ENCODE results near the gene ARHGAP15.

The ARHGAP15 gene

GRCh38 chr2:143128681-143129580 is at the start of gene ARHGAP15:
ARHGAP15 (plus strand) TSS chr2:143129419.
- H3K4me2 ChIP-seq = peak within 1 kb of the TSS; percentile 46
- no peak for TF ChIP-seq CTCF (conservative IDR thresholded peaks at IDR 0.05; ENCODE audit: low read depth, low read length)
- no peaks in the 10 kb centered on the region for H4K20me1 ChIP-seq (ENCODE audit: insufficient read depth)
- H3K9ac ChIP-seq = peak within 1 kb of the TSS; percentile 82
- no peak within 1 kb of the TSS for H3K4me3 ChIP-seq (IDR thresholded peaks at IDR 0.05; ENCODE audit: insufficient read depth, low read depth, low read length)
- H3K27ac ChIP-seq = peak within 1 kb of the TSS; percentile 99
- H3K27me3 ChIP-seq (ENCODE audit: insufficient read depth, low read depth) = no peaks in the 10 kb centered on the region
- peaks cover 18% of the 10 kb centered on the region; the same call in 1 of the 2 replicates for H3K79me2 ChIP-seq (ENCODE audit: insufficient read depth, low read depth)
- no peaks in the 10 kb centered on the region; the same call in 1 of the 2 replicates for H3K36me3 ChIP-seq (ENCODE audit: insufficient read depth)
- H2AFZ ChIP-seq (ENCODE audit: low read depth) = peak within 1 kb of the TSS; percentile 71
- peaks cover 24% of the 10 kb centered on the region for H3K4me1 ChIP-seq (ENCODE audit: low read depth, poor library complexity, severe bottlenecking)

- no peak overlapping the region for H3K4me3 ChIP-seq (IDR thresholded peaks at IDR 0.05; ENCODE audit: insufficient read depth, low read depth, low read length)
- no peak overlapping the region for H2AFZ ChIP-seq (ENCODE audit: low read depth)
- no peaks in the 10 kb centered on the region for H3K4me1 ChIP-seq (ENCODE audit: low read depth, poor library complexity, severe bottlenecking)
- no peak overlapping the region for H3K4me2 ChIP-seq
- H3K36me3 ChIP-seq (ENCODE audit: insufficient read depth) = no peaks in the 10 kb centered on the region
- no peak for TF ChIP-seq CTCF (conservative IDR thresholded peaks at IDR 0.05; ENCODE audit: low read depth, low read length)
- no peaks in the 10 kb centered on the region for H4K20me1 ChIP-seq (ENCODE audit: insufficient read depth)
- H3K27me3 ChIP-seq (ENCODE audit: insufficient read depth, low read depth) = no peaks in the 10 kb centered on the region
- no peak overlapping the region for H3K9ac ChIP-seq
- H3K27ac ChIP-seq = no peak overlapping the region
- H3K79me2 ChIP-seq (ENCODE audit: insufficient read depth, low read depth) = no peaks in the 10 kb centered on the region
These were observed 47.6 kb upstream of the ARHGAP15 start for GRCh38 chr2:143081616-143082015.

- Histone ChIP-seq H3K4me3 (IDR thresholded peaks at IDR 0.05; ENCODE audit: insufficient read depth, low read depth, low read length) (no peak overlapping the region), H3K27me3 (ENCODE audit: insufficient read depth, low read depth) (no peaks in the 10 kb centered on the region), H3K36me3 (ENCODE audit: insufficient read depth) (no peaks in the 10 kb centered on the region), H3K9ac (no peak overlapping the region), H4K20me1 (ENCODE audit: insufficient read depth) (no peaks in the 10 kb centered on the region), H3K4me1 (ENCODE audit: low read depth, poor library complexity, severe bottlenecking) (no peaks in the 10 kb centered on the region), H3K4me2 (no peak overlapping the region), H3K27ac (no peak overlapping the region), H2AFZ (ENCODE audit: low read depth) (no peak overlapping the region), H3K79me2 (ENCODE audit: insufficient read depth, low read depth) (no peaks in the 10 kb centered on the region)
- TF ChIP-seq CTCF (conservative IDR thresholded peaks at IDR 0.05; ENCODE audit: low read depth, low read length) = no peak
These were observed 45.6 kb upstream of the ARHGAP15 start for GRCh38 chr2:143083636-143084035.

- no peak overlapping the region for H3K9ac ChIP-seq
- H4K20me1 ChIP-seq (ENCODE audit: insufficient read depth) = no peaks in the 10 kb centered on the region
- no peaks in the 10 kb centered on the region for H3K36me3 ChIP-seq (ENCODE audit: insufficient read depth)
- H3K27me3 ChIP-seq (ENCODE audit: insufficient read depth, low read depth) = no peaks in the 10 kb centered on the region
- no peak overlapping the region for H3K4me3 ChIP-seq (IDR thresholded peaks at IDR 0.05; ENCODE audit: insufficient read depth, low read depth, low read length)
- no peak overlapping the region for H2AFZ ChIP-seq (ENCODE audit: low read depth)
- H3K79me2 ChIP-seq (ENCODE audit: insufficient read depth, low read depth) = no peaks in the 10 kb centered on the region
- H3K4me1 ChIP-seq (ENCODE audit: low read depth, poor library complexity, severe bottlenecking) = no peaks in the 10 kb centered on the region
- no peak overlapping the region for H3K27ac ChIP-seq
- H3K4me2 ChIP-seq = no peak overlapping the region
- no peak for TF ChIP-seq CTCF (conservative IDR thresholded peaks at IDR 0.05; ENCODE audit: low read depth, low read length)
These were observed 44.8 kb upstream of the ARHGAP15 start for GRCh38 chr2:143084462-143084861.

Data from KMS-11 (cell line).